ENCODE measurements around the gene ASTN1.

The ASTN1 gene

GRCh38 chr1:176976771-176977170 lies 187.7 kb downstream of the ASTN1 start:
- no peak for DNase-seq

GRCh38 chr1:176976225-176976624 lies 188.3 kb downstream of the ASTN1 start:
- no peak for DNase-seq

GRCh38 chr1:176964687-176965086 lies 199.8 kb downstream of the ASTN1 start:
- no peak for DNase-seq

GRCh38 chr1:176963181-176963580 lies 201.3 kb downstream of the ASTN1 start:
- no peak for DNase-seq

GRCh38 chr1:176961678-176962077 lies 202.8 kb downstream of the ASTN1 start:
- no peak for DNase-seq

GRCh38 chr1:176959191-176959820 lies 205.2 kb downstream of the ASTN1 start:
- no peak for DNase-seq

- no peak for DNase-seq
Measured at GRCh38 chr1:176957603-176958002, 206.9 kb downstream of the ASTN1 start.

GRCh38 chr1:176954242-176954641 lies 210.3 kb downstream of the ASTN1 start:
- no peak for DNase-seq

- DNase-seq = no peak
Measured at GRCh38 chr1:176950736-176951324, 213.7 kb downstream of the ASTN1 start.

GRCh38 chr1:176949033-176949662 lies 215.4 kb downstream of the ASTN1 start:
- DNase-seq = no peak

GRCh38 chr1:176944606-176945005 lies 219.9 kb downstream of the ASTN1 start:
- no peak for DNase-seq

- no peak for DNase-seq
Measured at GRCh38 chr1:176943783-176944182, 220.7 kb downstream of the ASTN1 start.

GRCh38 chr1:176942346-176942745 lies 222.2 kb downstream of the ASTN1 start:
- no peak for DNase-seq

- no peak for DNase-seq
Measured at GRCh38 chr1:176939993-176940392, 224.5 kb downstream of the ASTN1 start.

GRCh38 chr1:176938375-176938774 lies 226.1 kb downstream of the ASTN1 start:
- no peak for DNase-seq

- DNase-seq = no peak
Measured at GRCh38 chr1:176934370-176934769, 230.1 kb downstream of the ASTN1 start.

GRCh38 chr1:176932114-176933104 lies 232.1 kb downstream of the ASTN1 start:
- no peak for DNase-seq

GRCh38 chr1:176931526-176931925 lies 233.0 kb downstream of the ASTN1 start:
- DNase-seq = no peak

GRCh38 chr1:176926330-176927086 lies 238.0 kb downstream of the ASTN1 start:
- DNase-seq = no peak

GRCh38 chr1:176925223-176925622 lies 239.3 kb downstream of the ASTN1 start:
- no peak for DNase-seq

GRCh38 chr1:176923283-176923682 lies 241.2 kb downstream of the ASTN1 start:
- no peak for DNase-seq

Data from CD4-positive, alpha-beta T cell treated with Interferon alpha-2 for 1 hour (primary cell).